HG03060 (cell line): ENCODE data around the gene C20orf204.

Source experiments
- ATAC-seq: cut with Tn5 transposase; IDR thresholded peaks from one replicate; pipeline ENCODE4 v1.9.1; 2021; ENCODE audit warnings: low read depth, moderate number of reproducible peaks; ENCODE audit not compliant: unreplicated experiment

Gene C20orf204

GRCh38 chr20:64025826-64026412 is 10.1 kb upstream of the C20orf204 start:
- no peak for ATAC-seq

GRCh38 chr20:64027981-64028685 is 7.8 kb upstream of the C20orf204 start:
- no peak for ATAC-seq

GRCh38 chr20:64029293-64030117 is 6.5 kb upstream of the C20orf204 start:
- ATAC-seq: no peak

GRCh38 chr20:64030371-64031134 is 5.4 kb upstream of the C20orf204 start:
- ATAC-seq: no peak

- no peak for ATAC-seq
Measured at GRCh38 chr20:64031822-64032314, 4.1 kb upstream of the C20orf204 start.

GRCh38 chr20:64032706-64033624 is 3.0 kb upstream of the C20orf204 start:
- ATAC-seq: no peak

GRCh38 chr20:64033981-64034493 is 1.9 kb upstream of the C20orf204 start:
- ATAC-seq: no peak

- no peak for ATAC-seq
Measured at GRCh38 chr20:64035066-64035932, 683 bp upstream of the C20orf204 start.

- ATAC-seq: no peak
Measured at GRCh38 chr20:64036346-64037198, 590 bp downstream of the C20orf204 start.

GRCh38 chr20:64037199-64037497 is 1.2 kb downstream of the C20orf204 start:
- ATAC-seq: no peak

- ATAC-seq: no peak
Measured at GRCh38 chr20:64037498-64038213, 1.7 kb downstream of the C20orf204 start.

- no peak for ATAC-seq
Measured at GRCh38 chr20:64038224-64038564, 2.2 kb downstream of the C20orf204 start.

GRCh38 chr20:64038565-64039292 is 2.7 kb downstream of the C20orf204 start:
- ATAC-seq: no peak

- no peak for ATAC-seq
Measured at GRCh38 chr20:64039293-64040160, 3.5 kb downstream of the C20orf204 start.

- ATAC-seq: no peak
Measured at GRCh38 chr20:64040231-64041039, 4.5 kb downstream of the C20orf204 start.
